GM15510 (cell line): Measurements from ENCODE around the gene TENM4.

Source experiments
- POLR2A ChIP-seq: IDR thresholded peaks from 3 replicates; pipeline ENCODE4 v1.6.1; 2011; ENCODE audit warnings: borderline replicate concordance; ENCODE audit not compliant: insufficient read length; ENCODE audit errors: extremely low read depth

TENM4 gene

GRCh38 chr11:78990261-78990660, 450.6 kb downstream of the TENM4 start:
- TF ChIP-seq POLR2A: no peak

- no peak for TF ChIP-seq POLR2A
Measured at GRCh38 chr11:78987748-78988147, 453.1 kb downstream of the TENM4 start.

DNA sequence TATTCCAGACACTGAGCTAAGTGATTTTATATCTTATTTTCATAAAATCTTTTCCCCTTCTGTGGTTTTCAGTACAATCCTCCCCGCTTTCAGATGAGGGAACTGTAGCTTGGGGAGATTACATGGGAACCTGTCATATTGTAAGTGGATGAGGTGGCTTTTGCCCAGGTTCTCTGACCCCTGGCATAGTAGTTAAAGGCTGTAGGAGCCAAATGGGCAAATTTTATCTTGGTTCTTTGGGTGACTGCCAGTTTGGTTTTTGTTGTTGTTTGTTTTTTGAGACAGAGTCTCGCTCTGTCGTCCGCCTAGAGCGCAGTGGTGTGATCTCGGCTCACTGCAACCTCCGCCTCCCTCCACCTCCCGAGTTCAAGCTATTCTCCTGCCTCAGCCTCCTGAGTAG, 454.5 kb downstream of the TENM4 start:
- TF ChIP-seq POLR2A: no peak

GRCh38 chr11:78985663-78986062, 455.2 kb downstream of the TENM4 start:
- no peak for TF ChIP-seq POLR2A

DNA sequence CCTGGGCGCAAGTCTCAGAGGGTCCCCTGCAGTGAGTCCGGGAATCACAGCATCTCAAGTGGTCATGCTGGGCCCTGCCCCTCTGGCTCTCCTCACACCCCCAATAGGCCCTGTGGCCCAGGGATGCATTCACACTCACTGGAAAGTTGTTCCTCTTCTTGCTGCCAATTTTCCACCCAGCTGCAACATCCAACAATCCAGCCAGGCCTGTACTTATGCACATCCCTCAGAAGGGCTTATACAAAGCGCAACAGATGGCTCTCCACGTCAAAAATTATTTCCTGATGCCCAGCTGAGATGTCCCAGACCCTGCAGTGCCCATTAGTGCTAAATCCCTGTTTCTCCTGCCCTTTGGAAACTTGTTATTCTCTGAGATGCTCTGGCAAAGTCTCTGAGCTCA, 458.4 kb downstream of the TENM4 start:
- TF ChIP-seq POLR2A: no peak

DNA sequence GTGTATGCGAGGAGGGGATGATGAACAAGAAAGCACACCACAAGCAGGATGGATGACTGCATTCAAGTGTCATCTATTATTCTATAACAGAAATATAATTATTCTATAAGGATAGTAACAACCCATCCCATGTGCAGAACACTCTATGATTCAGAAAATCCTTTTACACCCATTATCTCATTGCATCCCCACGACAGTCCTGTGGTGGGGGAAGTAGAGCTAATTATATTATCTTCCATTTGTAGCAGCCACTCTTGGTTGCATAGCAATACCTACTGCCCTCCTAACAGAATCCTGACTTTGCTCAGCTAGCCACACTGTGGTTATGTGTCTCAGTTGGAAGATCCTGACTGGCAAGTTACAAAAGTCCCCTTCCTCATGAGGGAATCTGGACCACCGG, 459.7 kb downstream of the TENM4 start:
- TF ChIP-seq POLR2A: no peak

GRCh38 chr11:78978831-78979230, 462.0 kb downstream of the TENM4 start:
- TF ChIP-seq POLR2A: no peak

DNA sequence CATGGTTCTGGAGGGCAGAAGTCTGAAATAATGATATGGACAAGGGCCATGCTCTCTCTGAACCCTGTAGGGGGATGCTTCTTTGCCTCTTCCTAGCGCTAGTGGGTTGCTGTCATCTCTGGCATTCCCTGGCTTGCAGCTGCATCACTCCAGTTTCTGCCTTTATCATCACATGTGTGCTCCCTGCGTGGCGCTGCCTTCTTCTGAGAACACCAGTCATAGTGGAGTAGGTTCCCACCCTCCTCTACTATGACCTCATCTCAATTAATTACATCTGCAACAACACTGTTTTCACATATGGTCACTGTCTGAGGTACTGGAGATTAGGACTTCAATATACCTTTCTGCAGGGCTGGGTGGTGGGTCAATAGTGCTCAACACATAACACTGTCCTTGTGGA, 463.8 kb downstream of the TENM4 start:
- TF ChIP-seq POLR2A: no peak

DNA sequence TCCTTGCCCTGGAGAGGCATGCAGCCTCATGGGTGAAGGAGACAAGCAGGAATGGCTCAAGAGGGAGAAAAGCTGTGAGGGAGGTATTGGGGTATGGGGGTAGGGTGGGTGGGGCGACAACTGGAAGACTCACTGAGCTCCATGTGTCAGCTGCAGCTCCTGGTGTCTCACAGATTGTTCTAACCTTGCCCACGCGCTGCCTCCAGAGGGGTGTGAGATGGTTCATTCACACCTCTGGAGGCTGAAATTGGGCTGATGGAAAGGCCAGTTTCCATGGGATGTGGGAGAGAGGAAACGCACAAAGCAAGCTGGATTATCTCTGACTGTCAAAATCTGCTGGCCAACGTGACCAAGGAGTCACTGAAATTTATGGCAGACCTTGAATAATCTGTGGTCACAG, 465.7 kb downstream of the TENM4 start:
- TF ChIP-seq POLR2A: no peak

DNA sequence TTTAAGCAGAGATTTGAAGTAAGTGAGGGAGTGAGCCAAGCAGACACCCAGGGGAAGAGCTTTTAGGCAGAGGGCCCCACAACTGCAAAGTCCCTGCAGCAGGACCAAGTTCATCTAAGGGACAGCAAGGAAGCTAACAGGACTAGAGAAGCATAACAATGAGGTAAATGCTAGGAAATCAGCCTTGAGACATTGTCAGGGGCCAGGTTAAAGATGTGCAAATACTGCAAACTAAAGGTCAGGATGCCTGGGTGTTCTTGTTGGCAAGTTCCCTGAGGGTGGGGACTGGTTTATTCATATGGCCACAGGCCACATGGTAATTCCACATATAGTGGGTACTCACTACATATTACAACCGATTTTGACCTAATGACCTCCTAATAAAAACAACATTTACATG, 467.0 kb downstream of the TENM4 start:
- no peak for TF ChIP-seq POLR2A

GRCh38 chr11:78972590-78972989, 468.2 kb downstream of the TENM4 start:
- no peak for TF ChIP-seq POLR2A

DNA sequence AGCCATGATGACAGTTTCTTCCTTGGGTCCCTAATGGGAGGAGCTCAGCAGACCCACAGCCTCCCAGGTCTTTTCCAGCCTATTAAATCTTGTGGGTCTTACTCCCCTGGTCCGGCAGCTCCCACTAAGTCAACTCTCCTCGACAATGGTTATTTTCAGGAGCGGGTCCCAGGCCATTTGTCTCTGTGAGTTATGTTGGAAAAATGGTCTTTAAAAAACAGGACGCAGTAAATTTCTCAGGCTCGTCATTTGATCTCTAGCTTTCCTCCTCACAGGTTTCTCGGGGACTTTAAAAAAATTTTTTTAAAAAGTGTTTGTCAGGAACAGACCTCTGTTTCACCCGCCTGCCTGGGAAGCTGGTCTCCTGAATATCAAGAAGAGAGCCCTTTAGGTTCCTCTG, 468.7 kb downstream of the TENM4 start:
- no peak for TF ChIP-seq POLR2A

- no peak for TF ChIP-seq POLR2A
Measured at GRCh38 chr11:78967811-78968210, 473.0 kb downstream of the TENM4 start.

DNA sequence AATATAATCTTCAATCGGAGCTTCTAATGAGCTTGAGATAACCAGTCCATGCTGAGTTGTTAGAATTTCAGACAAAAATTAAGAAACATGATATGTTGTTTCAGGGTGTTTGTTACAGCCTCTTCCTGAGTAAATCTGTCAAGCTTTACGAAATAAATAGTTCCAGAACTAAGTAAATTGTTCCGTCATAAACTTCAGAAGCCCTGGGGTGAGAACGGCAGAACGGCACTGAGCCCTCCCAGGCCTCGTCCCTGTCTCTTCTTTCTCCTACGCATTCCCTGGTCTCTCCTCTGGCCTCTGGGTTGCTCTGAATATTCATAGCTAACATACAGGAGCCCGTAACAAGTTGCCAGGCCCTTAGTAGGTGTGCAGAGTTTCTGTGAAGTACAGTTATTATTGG, 475.4 kb downstream of the TENM4 start:
- no peak for TF ChIP-seq POLR2A

GRCh38 chr11:78961937-78962701, 478.7 kb downstream of the TENM4 start:
- TF ChIP-seq POLR2A: no peak

- TF ChIP-seq POLR2A: no peak
Measured at GRCh38 chr11:78961247-78961646, 479.6 kb downstream of the TENM4 start.

DNA sequence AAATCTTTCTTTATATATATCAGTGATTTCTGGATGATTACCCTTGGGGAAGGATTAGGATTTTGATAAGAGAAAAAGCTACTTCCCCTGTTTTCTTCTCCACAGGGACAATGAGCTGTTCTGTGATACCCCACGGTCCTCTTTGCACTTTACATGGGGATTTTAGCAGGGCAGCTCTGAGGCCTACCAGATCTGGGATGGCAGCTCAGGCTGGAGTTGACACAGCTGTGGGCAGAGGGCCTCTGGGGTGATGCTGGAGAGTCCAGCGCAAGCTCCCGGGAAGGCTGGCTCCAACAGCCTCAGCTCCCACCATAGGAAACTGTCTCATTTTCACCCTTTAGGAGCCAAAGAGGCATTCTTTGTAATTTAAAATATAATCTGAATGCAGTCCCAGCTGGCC, 482.4 kb downstream of the TENM4 start:
- TF ChIP-seq POLR2A: no peak
